Osteoblast (primary cell): Measurements from ENCODE around the gene UBTD1. TPM values are rescaled to one million over a fixed set of nuclear protein-coding genes. Genes with fewer than 3 reads are reported as not detected.

Source experiments
- DNase-seq: peaks from one replicate; pipeline ENCODE4 v3.0.0; 2011; ENCODE audit warnings: low spot score, mixed read lengths; ENCODE audit not compliant: insufficient read length; ENCODE audit errors: missing footprints
- H2AFZ ChIP-seq: 2 replicates; pipeline ENCODE4 v1.6.0; 2011; ENCODE audit warnings: mild to moderate bottlenecking, low read length
- H3K27ac ChIP-seq: 2 replicates; pipeline ENCODE4 v1.5.1; 2011; ENCODE audit warnings: mild to moderate bottlenecking, low read depth, low read length, moderate library complexity
- H3K27me3 ChIP-seq: 2 replicates; pipeline ENCODE4 v1.6.0; 2012; ENCODE audit warnings: mild to moderate bottlenecking, control low read depth, inconsistent platforms, low read length, moderate library complexity; ENCODE audit not compliant: insufficient read depth
- H3K36me3 ChIP-seq: 2 replicates; pipeline ENCODE4 v1.5.1; 2011; ENCODE audit warnings: mild to moderate bottlenecking, low read length, control low read depth, moderate library complexity; ENCODE audit not compliant: insufficient read depth
- H3K4me1 ChIP-seq: 2 replicates; pipeline ENCODE4 v1.5.1; 2011; ENCODE audit warnings: mild to moderate bottlenecking, low read length, control low read depth, moderate library complexity; ENCODE audit not compliant: insufficient read depth
- H3K4me2 ChIP-seq: 2 replicates; pipeline ENCODE4 v1.6.0; 2011; ENCODE audit warnings: mild to moderate bottlenecking, low read length; ENCODE audit not compliant: insufficient read depth
- H3K4me3 ChIP-seq: fragments of 200-600 bp; sonication (generic); 3 replicates; pipeline ENCODE4 v1.5.1; 2012; ENCODE audit warnings: mild to moderate bottlenecking, low read length, inconsistent platforms; ENCODE audit not compliant: insufficient read depth
- H3K79me2 ChIP-seq: 2 replicates; pipeline ENCODE4 v1.6.0; 2012; ENCODE audit warnings: mild to moderate bottlenecking, low read length, control low read depth, inconsistent platforms; ENCODE audit not compliant: insufficient read depth
- H3K9me3 ChIP-seq: 2 replicates; pipeline ENCODE4 v1.5.1; 2011; ENCODE audit warnings: low read depth, low read length, control low read depth
- H4K20me1 ChIP-seq: 2 replicates; pipeline ENCODE4 v1.6.0; 2012; ENCODE audit warnings: mild to moderate bottlenecking, low read length, control low read depth; ENCODE audit not compliant: insufficient read depth
- CTCF ChIP-seq: IDR thresholded peaks from 2 replicates; pipeline ENCODE4 v1.5.1; 2011; ENCODE audit warnings: mild to moderate bottlenecking, low read depth, low read length, moderate library complexity; ENCODE audit errors: extremely low read depth
- total RNA-seq: library from RNA; depleted of rRNA; stranded (reverse); fragments of >200 nt; gene quantifications from 2 replicates; pipeline ENCODE4 v1.2.3, GENCODE V29; 2012

The UBTD1 gene
- total RNA-seq, 1 donor, result 29.0 TPM

GRCh38 chr10:97598407-97599271 is 99.9 kb downstream of the UBTD1 start:
- Histone ChIP-seq H3K9me3 (no peaks in the 10 kb centered on the region), H3K36me3 (no peaks in the 10 kb centered on the region), H3K27me3 (no peaks in the 10 kb centered on the region), H3K4me2 (no peak overlapping the region), H3K4me3 (no peak overlapping the region), H2AFZ (no peak overlapping the region), H3K27ac (no peak overlapping the region), H3K79me2 (no peaks in the 10 kb centered on the region), H3K4me1 (peaks cover 26% of the 10 kb centered on the region), H4K20me1 (peaks cover 3% of the 10 kb centered on the region)
- no peak for DNase-seq
- TF ChIP-seq CTCF, result no peak

DNA sequence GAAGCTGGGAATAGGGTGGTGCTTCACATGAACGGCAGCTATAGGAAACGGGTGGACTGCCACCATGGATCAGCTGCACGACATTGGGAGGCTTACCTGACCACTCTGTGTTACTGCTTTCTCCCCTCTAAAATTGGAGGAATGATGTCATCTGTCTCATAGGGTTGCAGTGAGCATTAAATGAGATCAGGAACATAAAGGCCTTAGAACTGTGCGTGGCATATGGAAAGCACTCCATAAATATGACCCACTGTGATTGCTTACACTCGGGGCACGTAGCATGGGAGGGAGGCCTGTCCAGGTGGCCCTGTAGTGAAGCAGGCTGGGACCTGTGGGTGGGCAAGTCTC is 100.5 kb downstream of the UBTD1 start:
- H3K4me3 ChIP-seq, result no peak overlapping the region
- peaks cover 3% of the 10 kb centered on the region for H4K20me1 ChIP-seq
- H3K4me1 ChIP-seq, result peaks cover 24% of the 10 kb centered on the region
- H3K79me2 ChIP-seq, result no peaks in the 10 kb centered on the region
- no peak overlapping the region for H3K4me2 ChIP-seq
- no peaks in the 10 kb centered on the region for H3K27me3 ChIP-seq
- DNase-seq, result no peak
- H3K27ac ChIP-seq, result no peak overlapping the region
- H3K36me3 ChIP-seq, result no peaks in the 10 kb centered on the region
- no peaks in the 10 kb centered on the region for H3K9me3 ChIP-seq
- H2AFZ ChIP-seq, result no peak overlapping the region
- TF ChIP-seq CTCF, result no peak

GRCh38 chr10:97600616-97601015 is 101.9 kb downstream of the UBTD1 start:
- H3K27ac ChIP-seq, result no peak overlapping the region
- no peaks in the 10 kb centered on the region for H3K9me3 ChIP-seq
- no peak for DNase-seq
- no peak overlapping the region for H3K4me2 ChIP-seq
- no peaks in the 10 kb centered on the region for H3K79me2 ChIP-seq
- TF ChIP-seq CTCF, result no peak
- H3K36me3 ChIP-seq, result no peaks in the 10 kb centered on the region
- H4K20me1 ChIP-seq, result peaks cover 3% of the 10 kb centered on the region
- H3K4me3 ChIP-seq, result no peak overlapping the region
- peaks cover 22% of the 10 kb centered on the region for H3K4me1 ChIP-seq
- H3K27me3 ChIP-seq, result no peaks in the 10 kb centered on the region
- no peak overlapping the region for H2AFZ ChIP-seq

GRCh38 chr10:97601268-97602215 is 102.8 kb downstream of the UBTD1 start:
- Histone ChIP-seq H4K20me1 (no peaks in the 10 kb centered on the region), H2AFZ (no peak overlapping the region), H3K9me3 (no peaks in the 10 kb centered on the region), H3K79me2 (no peaks in the 10 kb centered on the region), H3K27me3 (no peaks in the 10 kb centered on the region), H3K4me1 (peaks cover 13% of the 10 kb centered on the region), H3K4me3 (no peak overlapping the region), H3K4me2 (no peak overlapping the region), H3K27ac (no peak overlapping the region), H3K36me3 (no peaks in the 10 kb centered on the region)
- TF ChIP-seq CTCF, result no peak
- DNase-seq, result no peak
